ENCODE measurements around the gene HSCB. TPM values are rescaled to one million over a fixed set of nuclear protein-coding genes. Genes with fewer than 3 reads are reported as not detected.

Gene HSCB
- total RNA-seq, 1 experiment from 2014 or later: 14.1 TPM

DNA sequence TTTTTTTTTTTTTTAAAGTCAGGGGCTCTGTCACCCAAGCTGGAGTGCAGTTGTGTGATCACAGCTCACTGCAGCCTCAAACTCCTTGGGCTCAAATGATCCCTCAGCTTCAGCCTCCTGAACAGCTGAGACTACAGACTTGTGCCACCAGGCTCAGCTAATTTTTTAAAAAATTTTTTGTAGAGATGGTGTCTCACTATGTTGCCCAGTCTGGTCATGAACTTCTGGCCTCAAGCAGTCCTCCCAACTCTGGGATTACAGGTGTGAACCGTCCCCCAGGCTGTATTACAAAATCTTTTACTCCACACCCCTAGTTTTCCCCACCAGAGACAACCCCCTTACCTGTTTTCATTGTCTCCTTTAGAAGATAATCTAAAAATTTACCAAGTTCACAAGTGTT is 32.5 kb downstream of the HSCB start:
- no peaks in the 10 kb centered on the region for H3K9me3 ChIP-seq (ENCODE audit: low read length)
- peak overlapping the region; percentile 73; the same call in 1 of the 2 replicates for H3K4me3 ChIP-seq (ENCODE audit: low read length)
- peaks cover 4% of the 10 kb centered on the region; the same call in 1 of the 2 replicates for H3K4me1 ChIP-seq (ENCODE audit: insufficient read depth, low read length)
- no peaks in the 10 kb centered on the region for H3K27me3 ChIP-seq (ENCODE audit: low read length)
- ChIA-PET CTCF (no interaction called here), POLR2A (ENCODE audit: unreplicated experiment) (no interaction called here)
- peaks cover 57% of the 10 kb centered on the region for H3K79me2 ChIP-seq (ENCODE audit: low read length)
- no peak overlapping the region for H3K27ac ChIP-seq (ENCODE audit: low read length)
- no peak for TF ChIP-seq EZH2 (IDR thresholded peaks at IDR 0.05; ENCODE audit: low read length, unreplicated experiment)
- TF ChIP-seq EZH2phosphoT487 (IDR thresholded peaks at IDR 0.05; ENCODE audit: borderline replicate concordance, low read length): no peak
- TF ChIP-seq, protein P1, sequence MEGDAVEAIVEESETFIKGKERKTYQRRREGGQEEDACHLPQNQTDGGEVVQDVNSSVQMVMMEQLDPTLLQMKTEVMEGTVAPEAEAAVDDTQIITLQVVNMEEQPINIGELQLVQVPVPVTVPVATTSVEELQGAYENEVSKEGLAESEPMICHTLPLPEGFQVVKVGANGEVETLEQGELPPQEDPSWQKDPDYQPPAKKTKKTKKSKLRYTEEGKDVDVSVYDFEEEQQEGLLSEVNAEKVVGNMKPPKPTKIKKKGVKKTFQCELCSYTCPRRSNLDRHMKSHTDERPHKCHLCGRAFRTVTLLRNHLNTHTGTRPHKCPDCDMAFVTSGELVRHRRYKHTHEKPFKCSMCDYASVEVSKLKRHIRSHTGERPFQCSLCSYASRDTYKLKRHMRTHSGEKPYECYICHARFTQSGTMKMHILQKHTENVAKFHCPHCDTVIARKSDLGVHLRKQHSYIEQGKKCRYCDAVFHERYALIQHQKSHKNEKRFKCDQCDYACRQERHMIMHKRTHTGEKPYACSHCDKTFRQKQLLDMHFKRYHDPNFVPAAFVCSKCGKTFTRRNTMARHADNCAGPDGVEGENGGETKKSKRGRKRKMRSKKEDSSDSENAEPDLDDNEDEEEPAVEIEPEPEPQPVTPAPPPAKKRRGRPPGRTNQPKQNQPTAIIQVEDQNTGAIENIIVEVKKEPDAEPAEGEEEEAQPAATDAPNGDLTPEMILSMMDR (conservative IDR thresholded peaks at IDR 0.05; ENCODE audit: low read depth, low read length): no peak
- no peaks in the 10 kb centered on the region for H3K9me2 ChIP-seq (replicated peaks; ENCODE audit: low read length)
- ATAC-seq: no peak
- no peaks in the 10 kb centered on the region for H3K36me3 ChIP-seq (ENCODE audit: low read depth, low read length)
- H2AFZ ChIP-seq (ENCODE audit: low read length): no peak overlapping the region
- no peaks in the 10 kb centered on the region for H3F3A ChIP-seq (ENCODE audit: low read length, unreplicated experiment)
- no peaks in the 10 kb centered on the region for H4K20me1 ChIP-seq (ENCODE audit: low read length)
- no peak overlapping the region for H3K9ac ChIP-seq (ENCODE audit: low read length)
- intact Hi-C loops (cut with micrococcal nuclease): no loop called here
- BruUV-seq (replicated peaks): no TSS peak
- H3K4me2 ChIP-seq (ENCODE audit: low read length): peak overlapping the region; percentile 90; the same call in 1 of the 2 replicates
- DNase-seq: no peak

DNA sequence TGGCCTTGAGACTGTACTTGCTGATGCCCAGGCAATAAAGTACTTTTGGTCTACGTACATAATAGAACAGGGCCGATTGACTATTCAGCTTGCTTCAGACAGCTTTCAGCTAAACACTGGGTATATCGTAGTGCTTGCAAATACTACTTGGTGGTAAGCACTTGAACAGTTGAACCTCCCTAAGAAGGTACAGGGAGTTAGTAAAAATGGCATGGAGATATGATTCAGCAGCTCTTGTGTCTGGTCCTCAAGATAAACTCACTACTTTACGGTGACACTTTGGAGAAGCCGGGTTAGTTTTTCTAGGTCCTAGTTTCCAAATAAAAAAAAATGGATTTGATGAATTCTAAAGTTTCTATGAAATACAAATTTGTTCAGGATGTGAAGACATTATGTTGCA is 38.0 kb downstream of the HSCB start:
- no peak for ATAC-seq
- Histone ChIP-seq H3K9me3 (ENCODE audit: low read length) (no peaks in the 10 kb centered on the region), H3K4me3 (ENCODE audit: low read length) (no peak overlapping the region)

DNA sequence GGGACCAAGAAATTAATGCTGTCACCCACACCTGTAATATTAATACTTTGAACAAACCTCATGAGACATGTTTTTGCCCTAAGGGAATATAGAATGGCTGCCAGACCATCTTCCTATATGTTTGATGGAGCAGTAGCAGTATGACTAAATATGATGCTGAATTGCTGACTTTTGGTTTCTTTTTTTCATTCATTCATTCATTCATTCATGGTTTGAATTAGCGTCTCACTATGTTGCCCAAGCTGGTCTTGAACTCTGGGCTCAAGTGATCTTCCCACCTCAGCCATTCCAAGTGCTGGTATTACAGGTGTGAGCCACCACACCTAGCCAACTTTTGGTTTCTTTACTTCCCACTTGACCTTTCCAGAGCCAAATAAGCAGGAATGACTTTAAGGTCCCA is 38.5 kb downstream of the HSCB start:
- ChIA-PET POLR2A (ENCODE audit: unreplicated experiment) (no interaction called here), CTCF (no interaction called here)
- H3K36me3 ChIP-seq (ENCODE audit: low read depth, low read length): peaks cover 13% of the 10 kb centered on the region
- intact Hi-C loops (cut with micrococcal nuclease): loop anchor here (5.0 kb wide), 1 partner anchor 42 kb away; no protein-coding TSS in a partner anchor
- BruUV-seq (replicated peaks): no TSS peak
- ATAC-seq (no peak), DNase-seq (no peak)
- no peak overlapping the region for H3K4me2 ChIP-seq (ENCODE audit: low read length)
- no peaks in the 10 kb centered on the region for H3K9me3 ChIP-seq (ENCODE audit: low read length)
- no peaks in the 10 kb centered on the region for H3K9me2 ChIP-seq (replicated peaks; ENCODE audit: low read length)
- H2AFZ ChIP-seq (ENCODE audit: low read length): no peak overlapping the region
- no peak overlapping the region for H3K4me3 ChIP-seq (ENCODE audit: low read length)
- H3F3A ChIP-seq (ENCODE audit: low read length, unreplicated experiment): peaks cover 3% of the 10 kb centered on the region
- peaks cover 8% of the 10 kb centered on the region; the same call in 1 of the 2 replicates for H3K4me1 ChIP-seq (ENCODE audit: insufficient read depth, low read length)
- no peak overlapping the region for H3K9ac ChIP-seq (ENCODE audit: low read length)
- H3K27me3 ChIP-seq (ENCODE audit: low read length): no peaks in the 10 kb centered on the region
- H4K20me1 ChIP-seq (ENCODE audit: low read length): no peaks in the 10 kb centered on the region
- no peak overlapping the region for H3K27ac ChIP-seq (ENCODE audit: low read length)
- peaks cover 41% of the 10 kb centered on the region for H3K79me2 ChIP-seq (ENCODE audit: low read length)
- TF ChIP-seq, protein P1 (conservative IDR thresholded peaks at IDR 0.05; ENCODE audit: low read depth, low read length): no peak
- TF ChIP-seq EZH2phosphoT487 (IDR thresholded peaks at IDR 0.05; ENCODE audit: borderline replicate concordance, low read length) (no peak), EZH2 (IDR thresholded peaks at IDR 0.05; ENCODE audit: low read length, unreplicated experiment) (no peak)

More for the DNA sequence above, 38.0 kb downstream of the HSCB start:
- no peak overlapping the region for H2AFZ ChIP-seq (ENCODE audit: low read length)
- H3K9me2 ChIP-seq (replicated peaks; ENCODE audit: low read length): no peaks in the 10 kb centered on the region
- no peaks in the 10 kb centered on the region for H3K27me3 ChIP-seq (ENCODE audit: low read length)
- no peak overlapping the region for H3K4me2 ChIP-seq (ENCODE audit: low read length)
- BruUV-seq (replicated peaks): no TSS peak
- ChIA-PET POLR2A (ENCODE audit: unreplicated experiment) (no interaction called here), CTCF (no interaction called here)
- no peak for DNase-seq
- intact Hi-C loops (cut with micrococcal nuclease): loop anchor here (5.0 kb wide), 1 partner anchor 42 kb away; no protein-coding TSS in a partner anchor
- TF ChIP-seq EZH2 (IDR thresholded peaks at IDR 0.05; ENCODE audit: low read length, unreplicated experiment) (no peak), EZH2phosphoT487 (IDR thresholded peaks at IDR 0.05; ENCODE audit: borderline replicate concordance, low read length) (no peak)
- TF ChIP-seq, protein P1 (conservative IDR thresholded peaks at IDR 0.05; ENCODE audit: low read depth, low read length): no peak
- no peak overlapping the region for H3K9ac ChIP-seq (ENCODE audit: low read length)
- no peak overlapping the region for H3K27ac ChIP-seq (ENCODE audit: low read length)
- H3K4me1 ChIP-seq (ENCODE audit: insufficient read depth, low read length): peaks cover 8% of the 10 kb centered on the region; the same call in 1 of the 2 replicates
- peaks cover 46% of the 10 kb centered on the region for H3K79me2 ChIP-seq (ENCODE audit: low read length)
- H4K20me1 ChIP-seq (ENCODE audit: low read length): no peaks in the 10 kb centered on the region
- peaks cover 9% of the 10 kb centered on the region; the same call in 1 of the 2 replicates for H3K36me3 ChIP-seq (ENCODE audit: low read depth, low read length)
- H3F3A ChIP-seq (ENCODE audit: low read length, unreplicated experiment): peaks cover 3% of the 10 kb centered on the region
